HepG2 (cell line): ENCODE measurements around the gene ENO2. TPM values are rescaled to one million over a fixed set of nuclear protein-coding genes. Genes with fewer than 3 reads are reported as not detected.

Experiments used
- ATF7-NPFF ChIP-seq: sonication (generic); formaldehyde crosslinking; IDR thresholded peaks from 2 replicates; pipeline ENCODE4 v1.8.1; 2023; ENCODE audit warnings: mild to moderate bottlenecking, low read depth, missing genetic modification reagents, moderate library complexity
- CBX2 ChIP-seq, 2 experiments: fragments of 200-600 bp in 1 of 2; sonication (generic); formaldehyde crosslinking in 1 of 2; IDR thresholded peaks; 2 replicates each; pipeline versions ENCODE4 v1.7.0 to v1.8.1; 2018 to 2022; ENCODE audit warnings: low read depth in 2 of 2, low read length in 1 of 2, mild to moderate bottlenecking in 1 of 2, missing genetic modification reagents in 1 of 2
- CBX5 ChIP-seq: sonication (generic); formaldehyde crosslinking; IDR thresholded peaks from 2 replicates; pipeline ENCODE4 v1.4.0; 2020; ENCODE audit warnings: missing genetic modification reagents, borderline replicate concordance
- FOXA1 ChIP-seq, 2 experiments: fragments of 450-650 bp in 1 of 2; sonication (generic) in 1 of 2; formaldehyde crosslinking in 1 of 2; IDR thresholded peaks; 2 replicates each; pipeline versions ENCODE4 v1.4.0 to v1.6.1; 2016 to 2020; ENCODE audit warnings: missing genetic modification reagents in 1 of 2
- MED1 ChIP-seq: sonication (generic); formaldehyde crosslinking; IDR thresholded peaks from 2 replicates; pipeline ENCODE4 v1.4.0; 2020; ENCODE audit warnings: missing genetic modification reagents
- REL ChIP-seq: sonication (generic); formaldehyde crosslinking; conservative IDR thresholded peaks from 2 replicates; pipeline ENCODE4 v1.8.0; 2022; ENCODE audit warnings: mild to moderate bottlenecking, missing genetic modification reagents, moderate library complexity
- RORA ChIP-seq: sonication (generic); formaldehyde crosslinking; IDR thresholded peaks from 2 replicates; pipeline ENCODE4 v1.5.0; 2020; ENCODE audit warnings: mild to moderate bottlenecking, missing genetic modification reagents, moderate library complexity
- SP4 ChIP-seq: sonication (generic); formaldehyde crosslinking; IDR thresholded peaks from 2 replicates; pipeline ENCODE4 v1.8.1; 2023; ENCODE audit warnings: mild to moderate bottlenecking, missing genetic modification reagents
- SRSF4 ChIP-seq: fragments of 200-400 bp; formaldehyde crosslinking; IDR thresholded peaks from one replicate; pipeline ENCODE4 v1.6.1; 2018; ENCODE audit warnings: mild to moderate bottlenecking, low read depth, low read length, moderate library complexity; ENCODE audit not compliant: poor library complexity, severe bottlenecking
- XRCC5 ChIP-seq: fragments of 200-400 bp; formaldehyde crosslinking; optimal IDR thresholded peaks from 2 replicates; pipeline ENCODE3; 2017; ENCODE audit warnings: mild to moderate bottlenecking, low read length
- ZNF354B ChIP-seq: sonication (generic); formaldehyde crosslinking; IDR thresholded peaks from 2 replicates; pipeline ENCODE4 v1.8.0; 2022; ENCODE audit warnings: mild to moderate bottlenecking, missing genetic modification reagents
- ZNF383 ChIP-seq: sonication (generic); formaldehyde crosslinking; IDR thresholded peaks from 2 replicates; pipeline ENCODE4 v1.4.0; 2020; ENCODE audit warnings: missing genetic modification reagents, mild to moderate bottlenecking, borderline replicate concordance
- ZNF441 ChIP-seq: sonication (generic); formaldehyde crosslinking; IDR thresholded peaks from 2 replicates; pipeline ENCODE4 v1.7.0; 2021; ENCODE audit warnings: missing genetic modification reagents, borderline replicate concordance
- ZSCAN12 ChIP-seq: sonication (generic); formaldehyde crosslinking; IDR thresholded peaks from 2 replicates; pipeline ENCODE4 v1.9.0; 2021; ENCODE audit warnings: mild to moderate bottlenecking, missing genetic modification reagents
- ZZZ3 ChIP-seq: sonication (generic); formaldehyde crosslinking; IDR thresholded peaks from 2 replicates; pipeline ENCODE4 v1.4.0; 2020; ENCODE audit warnings: missing genetic modification reagents, mild to moderate bottlenecking, borderline replicate concordance
- polyA plus RNA-seq, 8 experiments: library from polyadenylated mRNA; depleted of rRNA in 3 of 8; stranded (reverse) in 7 of 8; unstranded in 1 of 8; fragments of >200 nt; fragmentation: Illumina TruSeq in 4 of 8; extraction: Trizol in 4 of 8; gene quantifications; 2 replicates each; pipeline versions ENCODE4 v1.2.1 to v1.2.3, GENCODE V29; 2011 to 2016; ENCODE audit warnings: low read depth in 4 of 8, missing spikeins in 1 of 8, mixed read lengths in 1 of 8; ENCODE audit not compliant: insufficient read depth in 1 of 8
- total RNA-seq, 5 experiments: library from RNA; depleted of rRNA; stranded (reverse); fragments of >200 nt; fragmentation: Illumina TruSeq; extraction: Trizol; gene quantifications; 2 replicates each; pipeline ENCODE4 v1.2.3, GENCODE V29; 2016; ENCODE audit warnings: low read depth in 1 of 5
- TF ChIP-seq, protein P1 (sequence below): IDR thresholded peaks from 2 replicates; pipeline ENCODE4 v1.6.1; 2016; ENCODE audit warnings: missing biosample characterization, missing genetic modification reagents, low read depth
- TF ChIP-seq, protein P2 (sequence below): sonication (generic); formaldehyde crosslinking; IDR thresholded peaks from 2 replicates; pipeline ENCODE4 v1.4.0; 2020; ENCODE audit warnings: missing genetic modification reagents, borderline replicate concordance
- TF ChIP-seq, protein P3 (sequence below): sonication (generic); formaldehyde crosslinking; IDR thresholded peaks from 2 replicates; pipeline ENCODE4 v1.5.0; 2020; ENCODE audit warnings: missing genetic modification reagents, mild to moderate bottlenecking, borderline replicate concordance

Gene ENO2
- total and polyA plus RNA-seq, 2 of the 13 experiments (the other 11 are each of a cell fraction or from before 2014, with no cell fraction given): 19.3 to 136 TPM

GRCh38 chr12:6890789-6891645 is 23.4 kb upstream of the ENO2 start (continued):
- TF ChIP-seq, protein P1, sequence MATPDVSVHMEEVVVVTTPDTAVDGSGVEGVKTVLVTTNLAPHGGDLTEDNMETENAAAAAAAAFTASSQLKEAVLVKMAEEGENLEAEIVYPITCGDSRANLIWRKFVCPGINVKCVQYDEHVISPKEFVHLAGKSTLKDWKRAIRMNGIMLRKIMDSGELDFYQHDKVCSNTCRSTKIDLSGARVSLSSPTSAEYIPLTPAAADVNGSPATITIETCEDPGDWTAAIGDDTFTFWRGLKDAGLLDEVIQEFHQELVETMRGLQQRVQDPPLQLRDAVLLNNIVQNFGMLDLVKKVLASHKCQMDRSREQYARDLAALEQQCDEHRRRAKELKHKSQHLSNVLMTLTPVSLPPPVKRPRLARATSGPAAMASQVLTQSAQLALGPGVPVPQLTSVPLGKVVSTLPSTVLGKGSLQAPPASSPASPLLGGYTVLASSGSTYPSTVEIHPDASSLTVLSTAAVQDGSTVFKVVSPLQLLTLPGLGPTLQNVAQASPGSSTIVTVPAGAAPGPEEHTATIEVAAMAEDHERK: 0 out of 2 replicates have a peak, but pooled peaks have one; percentile 44
- TF ChIP-seq CBX5 (CRISPR knock-in tag) (0 out of 2 replicates have a peak, but pooled peaks have one; percentile 38), RORA (CRISPR knock-in tag) (no peak), FOXA1 (IDR thresholded peaks at IDR 0.05) (no peak), FOXA1 (CRISPR knock-in tag; IDR thresholded peaks at IDR 0.05) (peak; percentile 35; the same call in 1 of the 2 replicates), CBX2 (IDR thresholded peaks at IDR 0.05; ENCODE audit: low read depth, low read length) (no peak), CBX2 (CRISPR knock-in tag; IDR thresholded peaks at IDR 0.05; ENCODE audit: low read depth) (no peak), ZNF441 (CRISPR knock-in tag) (peak; percentile 75), SP4 (CRISPR knock-in tag) (peak; percentile 98), REL (no peak), ATF7-NPFF (CRISPR knock-in tag) (peak; percentile 92), ZZZ3 (CRISPR knock-in tag) (no peak), ZNF354B (CRISPR knock-in tag) (0 out of 2 replicates have a peak, but pooled peaks have one; percentile 60), ZSCAN12 (CRISPR knock-in tag) (peak; percentile 88; the same call in 1 of the 2 replicates), ZNF383 (no peak), MED1 (CRISPR knock-in tag) (peak; percentile 95), SRSF4 (no peak), XRCC5 (peak; percentile 97)
- TF ChIP-seq, protein P2, sequence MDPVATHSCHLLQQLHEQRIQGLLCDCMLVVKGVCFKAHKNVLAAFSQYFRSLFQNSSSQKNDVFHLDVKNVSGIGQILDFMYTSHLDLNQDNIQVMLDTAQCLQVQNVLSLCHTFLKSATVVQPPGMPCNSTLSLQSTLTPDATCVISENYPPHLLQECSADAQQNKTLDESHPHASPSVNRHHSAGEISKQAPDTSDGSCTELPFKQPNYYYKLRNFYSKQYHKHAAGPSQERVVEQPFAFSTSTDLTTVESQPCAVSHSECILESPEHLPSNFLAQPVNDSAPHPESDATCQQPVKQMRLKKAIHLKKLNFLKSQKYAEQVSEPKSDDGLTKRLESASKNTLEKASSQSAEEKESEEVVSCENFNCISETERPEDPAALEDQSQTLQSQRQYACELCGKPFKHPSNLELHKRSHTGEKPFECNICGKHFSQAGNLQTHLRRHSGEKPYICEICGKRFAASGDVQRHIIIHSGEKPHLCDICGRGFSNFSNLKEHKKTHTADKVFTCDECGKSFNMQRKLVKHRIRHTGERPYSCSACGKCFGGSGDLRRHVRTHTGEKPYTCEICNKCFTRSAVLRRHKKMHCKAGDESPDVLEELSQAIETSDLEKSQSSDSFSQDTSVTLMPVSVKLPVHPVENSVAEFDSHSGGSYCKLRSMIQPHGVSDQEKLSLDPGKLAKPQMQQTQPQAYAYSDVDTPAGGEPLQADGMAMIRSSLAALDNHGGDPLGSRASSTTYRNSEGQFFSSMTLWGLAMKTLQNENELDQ (CRISPR knock-in tag): no peak
- TF ChIP-seq, protein P3, sequence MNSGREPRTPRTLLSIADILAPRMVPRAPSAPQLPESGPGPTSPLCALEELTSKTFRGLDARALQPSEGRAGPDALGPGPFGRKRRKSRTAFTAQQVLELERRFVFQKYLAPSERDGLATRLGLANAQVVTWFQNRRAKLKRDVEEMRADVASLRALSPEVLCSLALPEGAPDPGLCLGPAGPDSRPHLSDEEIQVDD (CRISPR knock-in tag): 0 out of 2 replicates have a peak, but pooled peaks have one; percentile 51
